HepG2 (cell line): ENCODE results near the gene DAAM1. TPM values are rescaled to one million over a fixed set of nuclear protein-coding genes. Genes with fewer than 3 reads are reported as not detected.

Experiments used
- ATAC-seq: fragments of 200-7000 bp; cut with Tn5 transposase; 3 replicates; pipeline ENCODE4 v1.9.1; 2020; ENCODE audit warnings: mild to moderate bottlenecking, moderate library complexity
- BruUV-seq: library from RNA; stranded (reverse); fragments of 400-500 nt; replicated peaks from 2 replicates; lab custom pipeline; 2021; lab: Mats Ljungman, UMichigan
- CTCF ChIA-PET: fragments of 300-600 bp; formaldehyde crosslinking; extraction: SDS; loops from one replicate; lab custom pipeline; 2021; ENCODE audit warnings: low total read pairs, inconsistent platforms, low intra/inter-chr PET ratio; lab: Yijun Ruan, JAX
- POLR2A ChIA-PET: fragments of 350-600 bp; sonication (Branson Sonifier 250); formaldehyde crosslinking; loops from one replicate; lab custom pipeline; 2020; ENCODE audit warnings: antibody characterized with exemption, inconsistent platforms; lab: Yijun Ruan, JAX
- DNase-seq: peaks from one replicate; pipeline ENCODE4 v3.0.0-alpha.2; 2015; ENCODE audit warnings: low spot score
- FAIRE-seq: peaks from 3 replicates; lab custom pipeline; 2011; peaks lifted over from hg19 to GRCh38; lab: Jason Lieb, UNC
- H2AFZ ChIP-seq: one replicate; pipeline ENCODE4 v1.6.1; 2011; ENCODE audit warnings: low read length, inconsistent platforms
- H3K27ac ChIP-seq: fragments of 300-600 bp; 3 replicates; pipeline ENCODE4 v1.8.0; 2011; ENCODE audit warnings: mixed run types, mild to moderate bottlenecking, mixed read lengths, low read length, inconsistent platforms; ENCODE audit not compliant: insufficient read depth; ENCODE audit errors: extremely low read length
- H3K27me3 ChIP-seq, 2 experiments: fragments of 200-600 bp in 1 of 2; 2 replicates in 1 of 2; 3 replicates in 1 of 2; pipeline versions ENCODE4 v1.6.0 to v1.8.0; 2011; ENCODE audit warnings: low read length in 2 of 2, mild to moderate bottlenecking in 2 of 2, moderate library complexity in 2 of 2, inconsistent platforms in 1 of 2; ENCODE audit not compliant: insufficient read depth in 2 of 2, control insufficient read depth in 1 of 2
- H3K36me3 ChIP-seq, 2 experiments: fragments of 200-600 bp in 1 of 2; replicated peaks in 1 of 2; 2 replicates in 1 of 2; 3 replicates in 1 of 2; pipeline versions ENCODE4 v1.5.1 to v1.8.0; 2011; ENCODE audit warnings: low read length in 2 of 2, inconsistent platforms in 1 of 2; ENCODE audit not compliant: insufficient read depth in 2 of 2, control insufficient read depth in 1 of 2
- H3K4me1 ChIP-seq: 2 replicates; pipeline ENCODE4 v1.5.1; 2012; ENCODE audit warnings: low read length, inconsistent platforms; ENCODE audit not compliant: insufficient read depth
- H3K4me2 ChIP-seq: 2 replicates; pipeline ENCODE4 v1.6.0; 2011; ENCODE audit warnings: low read depth, low read length, inconsistent platforms
- H3K4me3 ChIP-seq, 3 experiments: fragments of 200-600 bp in 1 of 3; sonication (generic), shearing (Covaris generic) in 1 of 3; replicated peaks in 1 of 3; 2 replicates each; pipeline ENCODE4 v1.5.1; 2011 to 2016; ENCODE audit warnings: low read length in 3 of 3, inconsistent platforms in 2 of 3, low read depth in 2 of 3, mild to moderate bottlenecking in 2 of 3, control low read depth in 1 of 3, mixed read lengths in 1 of 3; ENCODE audit not compliant: insufficient read depth in 1 of 3
- H3K79me2 ChIP-seq: one replicate; pipeline ENCODE4 v1.6.1; 2011; ENCODE audit warnings: low read length, inconsistent platforms; ENCODE audit not compliant: insufficient read depth
- H3K9ac ChIP-seq: 2 replicates; pipeline ENCODE4 v1.6.0; 2011; ENCODE audit warnings: mild to moderate bottlenecking, low read depth, low read length, inconsistent platforms; ENCODE audit not compliant: insufficient read depth
- H3K9me3 ChIP-seq: 2 replicates; pipeline ENCODE4 v1.5.1; 2012; ENCODE audit warnings: mild to moderate bottlenecking, low read length
- H4K20me1 ChIP-seq: 2 replicates; pipeline ENCODE4 v1.6.0; 2011; ENCODE audit warnings: inconsistent platforms, mild to moderate bottlenecking, low read length, moderate library complexity; ENCODE audit not compliant: insufficient read depth
- CHD2 ChIP-seq: IDR thresholded peaks from 2 replicates; pipeline ENCODE4 v1.6.1; 2011; ENCODE audit warnings: low read depth, low read length, improper control_type of control experiment
- CHD4 ChIP-seq: fragments of 200-600 bp; sonication (generic); IDR thresholded peaks from 2 replicates; pipeline ENCODE4 v1.7.0; 2017; ENCODE audit warnings: mild to moderate bottlenecking, low read length, borderline replicate concordance
- EP300 ChIP-seq, 3 experiments: sonication (generic) in 1 of 3; formaldehyde crosslinking in 1 of 3; IDR thresholded peaks; 2 replicates each; pipeline versions ENCODE4 v1.5.1 to v1.6.1; 2011 to 2020; ENCODE audit warnings: low read depth in 2 of 3, low read length in 2 of 3, borderline replicate concordance in 1 of 3, improper control_type of control experiment in 1 of 3, mild to moderate bottlenecking in 1 of 3, missing genetic modification reagents in 1 of 3, moderate library complexity in 1 of 3
- GATAD1 ChIP-seq: IDR thresholded peaks from 2 replicates; pipeline ENCODE4 v1.6.1; 2016; ENCODE audit warnings: missing genetic modification reagents, missing compliant biosample characterization
- HBP1 ChIP-seq: IDR thresholded peaks from 2 replicates; pipeline ENCODE4 v1.6.1; 2016; ENCODE audit warnings: low read depth, control low read depth
- HCFC1 ChIP-seq: fragments of 150-350 bp; IDR thresholded peaks from 2 replicates; pipeline ENCODE4 v1.6.1; 2014; ENCODE audit warnings: low read depth, low read length
- IKZF1 ChIP-seq: fragments of 450-650 bp; IDR thresholded peaks from 2 replicates; pipeline ENCODE4 v1.7.1; 2016
- KAT8 ChIP-seq: IDR thresholded peaks from 2 replicates; pipeline ENCODE4 v1.6.1; 2016; ENCODE audit warnings: missing genetic modification reagents, missing compliant biosample characterization
- NAIF1 ChIP-seq: sonication (generic); formaldehyde crosslinking; IDR thresholded peaks from 2 replicates; pipeline ENCODE4 v1.5.0; 2020; ENCODE audit warnings: mild to moderate bottlenecking, missing genetic modification reagents, borderline replicate concordance
- RXRB ChIP-seq: IDR thresholded peaks from 2 replicates; pipeline ENCODE4 v1.6.1; 2016; ENCODE audit warnings: borderline replicate concordance, missing genetic modification reagents, missing compliant biosample characterization
- SRSF9 ChIP-seq: fragments of 200-400 bp; formaldehyde crosslinking; IDR thresholded peaks from 2 replicates; pipeline ENCODE4 v1.6.1; 2018; ENCODE audit warnings: borderline replicate concordance, mild to moderate bottlenecking, low read depth, low read length; ENCODE audit not compliant: insufficient read depth, poor library complexity, severe bottlenecking
- ZKSCAN1 ChIP-seq: fragments of 150-350 bp; IDR thresholded peaks from 2 replicates; pipeline ENCODE4 v1.6.1; 2014; ENCODE audit warnings: low read length
- ZKSCAN8 ChIP-seq: IDR thresholded peaks from 2 replicates; pipeline ENCODE4 v1.6.1; 2016; ENCODE audit warnings: borderline replicate concordance, missing genetic modification reagents, missing compliant biosample characterization
- ZNF431 ChIP-seq: sonication (generic); formaldehyde crosslinking; IDR thresholded peaks from 2 replicates; pipeline ENCODE4 v1.9.0; 2022; ENCODE audit warnings: missing genetic modification reagents, low read depth, mild to moderate bottlenecking, borderline replicate concordance
- ZNF710 ChIP-seq: sonication (generic); formaldehyde crosslinking; IDR thresholded peaks from 2 replicates; pipeline ENCODE4 v1.5.0; 2020; ENCODE audit warnings: mild to moderate bottlenecking, missing genetic modification reagents, borderline replicate concordance
- ZNF776 ChIP-seq: sonication (generic); formaldehyde crosslinking; IDR thresholded peaks from 2 replicates; pipeline ENCODE4 v1.4.0; 2020; ENCODE audit warnings: mild to moderate bottlenecking, missing genetic modification reagents
- ZNF839 ChIP-seq: sonication (generic); formaldehyde crosslinking; IDR thresholded peaks from 2 replicates; pipeline ENCODE4 v1.4.0; 2020; ENCODE audit warnings: missing genetic modification reagents, mild to moderate bottlenecking, borderline replicate concordance
- ZSCAN29 ChIP-seq: sonication (generic); formaldehyde crosslinking; conservative IDR thresholded peaks from 2 replicates; pipeline ENCODE4 v1.4.0; 2020; ENCODE audit warnings: mild to moderate bottlenecking, missing genetic modification reagents
- whole genome bisulfite sequencing: methylation state at CpG from one replicate; pipeline ENCODE4 v1.1.6; 2017; ENCODE audit warnings: low lambda C conversion rate; 5-methylcytosine and 5-hydroxymethylcytosine counted together
- in situ Hi-C: cut with HindIII; loops from 2 replicates; pipeline ENCODE4 v1.10.0; 2017; ENCODE audit warnings: low pct_unique_long_range_greater_than_20kb; ENCODE audit not compliant: extremely low pct_ligation_motif_present
- intact Hi-C: fragments of 100-400 bp; cut with micrococcal nuclease; formaldehyde crosslinking; loops from one replicate; pipeline ENCODE4 v1.10.0; 2022; ENCODE audit not compliant: unreplicated experiment
- polyA plus RNA-seq, 8 experiments: library from polyadenylated mRNA; depleted of rRNA in 3 of 8; stranded (reverse) in 7 of 8; unstranded in 1 of 8; fragments of >200 nt; fragmentation: Illumina TruSeq in 4 of 8; extraction: Trizol in 4 of 8; gene quantifications; 2 replicates each; pipeline versions ENCODE4 v1.2.1 to v1.2.3, GENCODE V29; 2011 to 2016; ENCODE audit warnings: low read depth in 4 of 8, missing spikeins in 1 of 8, mixed read lengths in 1 of 8; ENCODE audit not compliant: insufficient read depth in 1 of 8
- total RNA-seq, 5 experiments: library from RNA; depleted of rRNA; stranded (reverse); fragments of >200 nt; fragmentation: Illumina TruSeq; extraction: Trizol; gene quantifications; 2 replicates each; pipeline ENCODE4 v1.2.3, GENCODE V29; 2016; ENCODE audit warnings: low read depth in 1 of 5
- TF ChIP-seq, protein P1 (sequence below), 2 experiments: IDR thresholded peaks; 2 replicates each; pipeline ENCODE4 v1.6.1; 2011 to 2012; ENCODE audit warnings: low read length in 2 of 2, borderline replicate concordance in 1 of 2, low read depth in 1 of 2, mild to moderate bottlenecking in 1 of 2, moderate library complexity in 1 of 2

The DAAM1 gene
- total and polyA plus RNA-seq, 2 of the 13 experiments (the other 11 are each of a cell fraction or from before 2014, with no cell fraction given): 10.9 to 24.5 TPM

GRCh38 chr14:59377491-59377890 is 189.0 kb downstream of the DAAM1 start:
- DNase-seq: no peak
- POLR2A ChIA-PET: no interaction called here
- Histone ChIP-seq H3K36me3 (no peaks in the 10 kb centered on the region), H3K9me3 (no peaks in the 10 kb centered on the region), H3K79me2 (no peaks in the 10 kb centered on the region), H3K9ac (no peak overlapping the region), H3K4me2 (no peak overlapping the region), H2AFZ (no peak overlapping the region), H3K4me1 (peaks cover 9% of the 10 kb centered on the region), H4K20me1 (no peaks in the 10 kb centered on the region), H3K27me3 (no peaks in the 10 kb centered on the region; a peak in 1 of 5 replicates), H3K27ac (no peak overlapping the region), H3K4me3 (no peak overlapping the region)
- BruUV-seq: no TSS peak
- TF ChIP-seq KAT8 (CRISPR knock-in tag) (no peak), HCFC1 (no peak), ZNF776 (CRISPR knock-in tag) (no peak), ZNF710 (CRISPR knock-in tag) (no peak), ZKSCAN1 (no peak), EP300 (IDR thresholded peaks at IDR 0.05; ENCODE audit: low read depth in 2 of 2, low read length in 2 of 2) (no peak), EP300 (CRISPR knock-in tag; IDR thresholded peaks at IDR 0.05; ENCODE audit: borderline replicate concordance) (no peak), RXRB (CRISPR knock-in tag) (no peak), ZNF839 (CRISPR knock-in tag) (no peak), ZNF431 (CRISPR knock-in tag) (no peak), HBP1 (CRISPR knock-in tag) (no peak), NAIF1 (CRISPR knock-in tag) (no peak), CHD2 (no peak), GATAD1 (CRISPR knock-in tag) (no peak), ZKSCAN8 (CRISPR knock-in tag) (no peak), ZSCAN29 (CRISPR knock-in tag) (no peak), SRSF9 (no peak), CHD4 (no peak), IKZF1 (no peak)
- TF ChIP-seq, protein P1, sequence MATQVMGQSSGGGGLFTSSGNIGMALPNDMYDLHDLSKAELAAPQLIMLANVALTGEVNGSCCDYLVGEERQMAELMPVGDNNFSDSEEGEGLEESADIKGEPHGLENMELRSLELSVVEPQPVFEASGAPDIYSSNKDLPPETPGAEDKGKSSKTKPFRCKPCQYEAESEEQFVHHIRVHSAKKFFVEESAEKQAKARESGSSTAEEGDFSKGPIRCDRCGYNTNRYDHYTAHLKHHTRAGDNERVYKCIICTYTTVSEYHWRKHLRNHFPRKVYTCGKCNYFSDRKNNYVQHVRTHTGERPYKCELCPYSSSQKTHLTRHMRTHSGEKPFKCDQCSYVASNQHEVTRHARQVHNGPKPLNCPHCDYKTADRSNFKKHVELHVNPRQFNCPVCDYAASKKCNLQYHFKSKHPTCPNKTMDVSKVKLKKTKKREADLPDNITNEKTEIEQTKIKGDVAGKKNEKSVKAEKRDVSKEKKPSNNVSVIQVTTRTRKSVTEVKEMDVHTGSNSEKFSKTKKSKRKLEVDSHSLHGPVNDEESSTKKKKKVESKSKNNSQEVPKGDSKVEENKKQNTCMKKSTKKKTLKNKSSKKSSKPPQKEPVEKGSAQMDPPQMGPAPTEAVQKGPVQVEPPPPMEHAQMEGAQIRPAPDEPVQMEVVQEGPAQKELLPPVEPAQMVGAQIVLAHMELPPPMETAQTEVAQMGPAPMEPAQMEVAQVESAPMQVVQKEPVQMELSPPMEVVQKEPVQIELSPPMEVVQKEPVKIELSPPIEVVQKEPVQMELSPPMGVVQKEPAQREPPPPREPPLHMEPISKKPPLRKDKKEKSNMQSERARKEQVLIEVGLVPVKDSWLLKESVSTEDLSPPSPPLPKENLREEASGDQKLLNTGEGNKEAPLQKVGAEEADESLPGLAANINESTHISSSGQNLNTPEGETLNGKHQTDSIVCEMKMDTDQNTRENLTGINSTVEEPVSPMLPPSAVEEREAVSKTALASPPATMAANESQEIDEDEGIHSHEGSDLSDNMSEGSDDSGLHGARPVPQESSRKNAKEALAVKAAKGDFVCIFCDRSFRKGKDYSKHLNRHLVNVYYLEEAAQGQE (IDR thresholded peaks at IDR 0.05; ENCODE audit: borderline replicate concordance in 1 of 2, low read depth in 1 of 2, low read length in 2 of 2): no peak
- intact Hi-C loops (no loop called here), in situ Hi-C loops (no loop called here)
- CTCF ChIA-PET: no interaction called here
- no peak for FAIRE-seq
- WGBS: 44% methylated on average over 3 of the region's 3 CpGs
- ATAC-seq: no peak
